Heart right ventricle (tissue), 16 donors: ENCODE results near the gene ATP6V0D1. TPM values are rescaled to one million over a fixed set of nuclear protein-coding genes. Genes with fewer than 3 reads are reported as not detected.

Experiments
- ATAC-seq, 8 donors: fragments of 200-7000 bp; cut with Tn5 transposase; one replicate each; pipeline ENCODE4 v1.9.1; 2020; ENCODE audit warnings: mild to moderate bottlenecking in 8 of 8, moderate library complexity in 8 of 8, moderate number of reproducible peaks in 1 of 8
- DNase-seq, 2 donors: peaks; one replicate each; pipeline ENCODE4 v3.0.0-alpha.2; 2020
- H3K27ac ChIP-seq, 10 donors: fragments of 200-600 bp; sonication (generic) in 2 of 10; one replicate each; pipeline versions ENCODE4 v1.5.0 to v1.8.0; 2020 to 2022; ENCODE audit warnings: mild to moderate bottlenecking in 3 of 10
- H3K27me3 ChIP-seq, 7 donors: fragments of 200-600 bp; one replicate each; pipeline ENCODE4 v1.8.0; 2021 to 2022; ENCODE audit warnings: mild to moderate bottlenecking in 2 of 7
- H3K36me3 ChIP-seq, 9 donors: fragments of 200-600 bp; sonication (generic) in 1 of 9; one replicate each; pipeline versions ENCODE4 v1.5.0 to v1.8.0; 2020 to 2022; ENCODE audit warnings: mild to moderate bottlenecking in 2 of 9
- H3K4me1 ChIP-seq, 9 donors: fragments of 200-600 bp; sonication (generic) in 1 of 9; one replicate each; pipeline versions ENCODE4 v1.5.0 to v1.8.0; 2020 to 2022; ENCODE audit warnings: mild to moderate bottlenecking in 4 of 9
- H3K4me3 ChIP-seq, 10 donors: fragments of 200-600 bp; sonication (generic) in 2 of 10; one replicate each; pipeline versions ENCODE4 v1.5.0 to v1.8.0; 2020 to 2022; ENCODE audit warnings: mild to moderate bottlenecking in 7 of 10, moderate library complexity in 2 of 10
- H3K9me3 ChIP-seq, 11 donors: fragments of 200-600 bp in 10 of 11; sonication (generic) in 2 of 11; one replicate each; pipeline versions ENCODE4 v1.5.0 to v1.8.0; 2013 to 2022; ENCODE audit warnings: mild to moderate bottlenecking in 2 of 11, control low read depth in 1 of 11, moderate library complexity in 1 of 11
- CTCF ChIP-seq, 9 donors: fragments of 200-600 bp; sonication (generic) in 2 of 9; IDR thresholded peaks; one replicate each; pipeline versions ENCODE4 v1.5.0 to v1.8.0; 2021 to 2022; ENCODE audit warnings: antibody characterized with exemption in 9 of 9, mild to moderate bottlenecking in 5 of 9, moderate library complexity in 1 of 9
- WGBS, 2 donors: extraction: QIAGEN DNeasy Blood & Tissue Kit; methylation state at CpG; one replicate each; pipeline ENCODE4 v1.1.7; 2013; ENCODE audit warnings: inconsistent platforms in 1 of 2; 5-methylcytosine and 5-hydroxymethylcytosine counted together
- intact Hi-C, 10 donors: fragments of 100-400 bp; cut with DNase I; formaldehyde crosslinking; loops; one replicate each; pipeline versions ENCODE4 v1.11.1 to v1.14.2; 2022
- polyA plus RNA-seq, 2 donors: library from polyadenylated mRNA; stranded (reverse); fragments of 200-250 nt; gene quantifications; one replicate each; pipeline ENCODE4 v1.2.3, GENCODE V29; 2013
- total RNA-seq, 10 donors: library from RNA; stranded (reverse); fragmentation: NEBNext Ultra II Directional in 3 of 10; extraction: Animal tissue kit (Norgen Biotek cat#: 25700) in 3 of 10; gene quantifications; one replicate each; pipeline versions ENCODE4 v1.2.1 to v1.2.4, GENCODE V29; 2021 to 2023
- donor health status: Arrhythmogenic right ventricular cardiomyopathy.
- donor health status: ischemic (EF 13 %, LVEDD 7.1; RV severe dilation, severe dysfunction).
- donor health status: healthy with polysubstance abuse.
- donor health status: DM: no; HTN: yes; CAD: no.
- donor health status: DM: no; HTN: no; CAD: no.
- donor health status: ischemic (EF 25% LVEDD 6.9; RV normal size, moderate dysfunction).
- donor health status: ischemic (EF 25% LVEDD 5.7; RV mildly dilated, moderate dysfunction).
- donor health status: healthy.
- donor health status: DM: yes; HTN: yes; CAD: no.
- donor health status: Ischemic cardiomyopathy.
- donor health status: ischemic (EF 35%, LVEDD 5.7; RV mildly dilated, moderate dysfunction).
- donor health status: nonischemic (EF 11% LVEDD 7.7; RV severe dilation, severe dysfunction).
- donor health status: DM: yes; HTN: yes; CAD: no.
- donor health status: PGD.
- donor health status: ischemic (EF 29% LVEDD 5.4; RV normal size, mild dysfunction).
- donor health status: nonischemic (EF 23%, LVEDD 6.1; RV moderate dilation, normal function).

ATP6V0D1 gene
- total and polyA plus RNA-seq, 12 donors = 12.8 to 84.7 (median 67.5) TPM

- Histone ChIP-seq H3K9me3 (no peaks in the 10 kb centered on the region), H3K4me3 (no peak overlapping the region), H3K27me3 (peaks cover 0 to 65% (median 32%) of the 10 kb centered on the region in 7 donors), H3K36me3 (no peaks in the 10 kb centered on the region), H3K27ac (no peak overlapping the region), H3K4me1 (peaks cover 7 to 30% (median 22%) of the 10 kb centered on the region in 9 donors)
- no peak for TF ChIP-seq CTCF (IDR thresholded peaks at IDR 0.05)
- ATAC-seq (no peak), DNase-seq (no peak)
- 91 to 93% methylated on average over 7 of the region's 7 CpGs for WGBS, 2 donors
- intact Hi-C loops = loop anchor here in 5 of 10 donors (2.0 to 5.0 kb wide), 3 partner anchors 36 to 41 kb away; no protein-coding TSS in a partner anchor
Observed at GRCh38 chr16:67426022-67426421, 54.9 kb downstream of the ATP6V0D1 start.

DNA sequence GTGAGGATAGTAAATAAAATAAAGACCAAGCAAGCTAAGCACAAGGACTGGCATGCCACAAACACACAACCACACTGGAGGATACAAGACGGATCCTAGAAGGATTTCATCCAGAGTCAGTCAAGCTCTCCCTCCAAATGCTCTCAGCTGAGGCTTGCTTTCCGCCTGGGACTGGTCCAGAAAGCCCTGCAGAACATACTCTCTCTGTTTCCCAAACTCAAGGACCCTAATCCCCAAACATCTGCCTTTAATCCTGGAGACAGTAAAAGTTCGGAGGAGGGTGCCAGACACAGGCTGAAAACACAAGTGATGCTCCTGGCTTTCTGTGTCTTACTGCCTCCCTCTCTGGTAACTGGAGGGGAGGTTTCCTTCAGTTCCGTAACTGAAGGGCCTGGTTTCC lies 55.4 kb downstream of the ATP6V0D1 start:
- no peak overlapping the region for H3K4me3 ChIP-seq
- intact Hi-C loops = loop anchor here in 4 of 10 donors (5.0 kb wide), 2 partner anchors 37 to 42 kb away; no protein-coding TSS in a partner anchor
- H3K36me3 ChIP-seq = no peaks in the 10 kb centered on the region
- H3K27ac ChIP-seq = no peak overlapping the region
- no peaks in the 10 kb centered on the region for H3K9me3 ChIP-seq
- no peak for ATAC-seq
- 81 to 85% methylated on average over 4 of the region's 4 CpGs for WGBS, 2 donors
- H3K4me1 ChIP-seq = peaks cover 6 to 25% (median 18%) of the 10 kb centered on the region in 9 donors
- TF ChIP-seq CTCF (IDR thresholded peaks at IDR 0.05) = no peak
- DNase-seq = no peak
- peaks cover 0 to 61% (median 32%) of the 10 kb centered on the region in 7 donors for H3K27me3 ChIP-seq

DNA sequence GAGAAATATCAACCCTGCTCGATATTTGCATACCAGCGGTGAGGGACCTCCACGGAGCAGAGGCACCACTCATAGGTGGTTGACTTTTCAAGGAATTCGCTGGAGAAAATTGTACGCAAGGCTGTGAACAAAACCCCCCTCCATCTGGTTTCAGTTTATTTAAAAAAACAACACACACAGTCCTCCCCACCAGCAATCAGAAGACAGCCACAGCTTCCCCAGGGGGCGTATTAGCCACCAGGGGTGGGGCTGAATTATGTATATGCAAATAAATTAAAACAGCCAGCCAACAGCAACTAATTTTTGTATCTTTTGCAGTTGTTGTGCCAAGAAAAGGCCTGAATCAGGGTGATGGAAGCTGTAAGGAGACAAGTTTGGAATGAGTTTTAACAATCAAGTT lies 55.9 kb downstream of the ATP6V0D1 start:
- no peak for ATAC-seq
- Histone ChIP-seq H3K27ac (no peak overlapping the region), H3K36me3 (no peaks in the 10 kb centered on the region), H3K27me3 (peaks cover 0 to 55% (median 29%) of the 10 kb centered on the region in 7 donors), H3K9me3 (no peaks in the 10 kb centered on the region), H3K4me3 (no peak overlapping the region), H3K4me1 (peaks cover 4 to 20% (median 13%) of the 10 kb centered on the region in 9 donors)
- WGBS, 2 donors = 48 to 53% methylated on average over 6 of the region's 6 CpGs
- no peak for DNase-seq
- TF ChIP-seq CTCF (IDR thresholded peaks at IDR 0.05) = no peak
- intact Hi-C loops = loop anchor here in 4 of 10 donors (5.0 kb wide), 2 partner anchors 37 to 42 kb away; no protein-coding TSS in a partner anchor

DNA sequence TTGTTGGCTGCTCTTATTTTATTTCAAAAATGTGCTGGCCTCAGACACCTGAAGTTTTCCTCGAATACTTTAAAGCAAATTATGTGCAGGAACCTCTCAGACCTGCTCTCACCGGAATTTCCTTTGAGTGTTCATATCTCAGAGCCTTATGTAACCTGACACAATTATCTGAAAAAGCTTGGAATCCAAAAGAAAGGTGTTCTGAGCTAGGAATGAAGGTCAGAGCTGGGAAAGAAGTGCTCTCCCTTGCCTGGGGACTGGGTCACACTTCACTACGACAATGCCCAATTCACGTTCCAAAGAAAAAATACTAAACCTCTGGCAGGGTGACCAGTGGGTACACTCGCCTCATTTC lies 56.7 kb downstream of the ATP6V0D1 start:
- Histone ChIP-seq H3K4me1 (peaks cover 4 to 20% (median 12%) of the 10 kb centered on the region in 9 donors), H3K27ac (no peak overlapping the region), H3K27me3 (peaks cover 0 to 47% (median 24%) of the 10 kb centered on the region in 7 donors), H3K4me3 (no peak overlapping the region), H3K36me3 (no peaks in the 10 kb centered on the region), H3K9me3 (no peaks in the 10 kb centered on the region)
- TF ChIP-seq CTCF (IDR thresholded peaks at IDR 0.05) = no peak
- ATAC-seq (no peak), DNase-seq (no peak)
- 50 to 53% methylated on average over 5 of the region's 5 CpGs for WGBS, 2 donors
- intact Hi-C loops = no loop called here
